Amniotic stem cell (primary cell): ENCODE measurements around the gene MAN2A1.
A peak's percentile ranks its signal among the peaks of the same experiment; 100 is the strongest.
"Not testable (repeated sequence)": the region's sequence is repeated elsewhere in the genome, so short reads cannot be mapped to it uniquely, and the experiment has no call there.

Experiments
- DNase-seq: peaks from one replicate; lab custom pipeline; 2025; lab: John Stamatoyannopoulos, UW

The MAN2A1 gene

GRCh38 chr5:109826426-109826825 is 136.7 kb downstream of the MAN2A1 start:
- no peak for DNase-seq

- no peak for DNase-seq
These were observed 139.6 kb downstream of the MAN2A1 start for GRCh38 chr5:109829331-109829730.

DNA sequence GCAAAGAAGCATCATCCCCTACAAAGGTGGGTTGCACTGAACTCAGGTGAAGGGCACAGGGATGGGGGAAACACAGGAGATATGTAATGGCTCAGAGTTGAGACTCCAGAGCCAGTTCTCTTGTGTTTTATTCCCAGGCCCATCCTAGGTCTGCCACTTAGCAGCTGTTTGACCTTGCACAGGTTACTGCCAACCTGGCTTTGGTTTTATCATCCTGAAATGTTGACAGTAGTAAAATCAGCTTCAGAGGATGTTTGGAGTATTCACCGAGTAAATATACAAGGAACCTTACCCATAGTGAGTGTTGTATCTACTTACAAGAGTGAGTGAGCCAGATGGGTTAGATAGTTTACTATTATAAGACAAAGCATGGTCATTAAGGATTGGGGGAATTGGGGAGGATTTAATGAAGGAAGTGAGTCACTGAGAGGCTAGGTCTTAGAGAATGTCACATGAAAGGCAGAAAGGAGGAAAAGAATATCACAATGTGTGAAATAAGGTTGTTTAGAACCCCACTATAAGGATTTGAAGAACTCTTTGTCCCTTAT is 141.3 kb downstream of the MAN2A1 start:
- no peak for DNase-seq

- DNase-seq = not testable (repeated sequence)
These were observed 142.8 kb downstream of the MAN2A1 start for GRCh38 chr5:109832207-109833188.

GRCh38 chr5:109833946-109834345 is 144.2 kb downstream of the MAN2A1 start:
- DNase-seq = no peak

GRCh38 chr5:109836280-109836679 is 146.6 kb downstream of the MAN2A1 start:
- no peak for DNase-seq

GRCh38 chr5:109837231-109837861 is 147.6 kb downstream of the MAN2A1 start:
- DNase-seq = no peak

GRCh38 chr5:109838157-109838556 is 148.4 kb downstream of the MAN2A1 start:
- DNase-seq = no peak

DNA sequence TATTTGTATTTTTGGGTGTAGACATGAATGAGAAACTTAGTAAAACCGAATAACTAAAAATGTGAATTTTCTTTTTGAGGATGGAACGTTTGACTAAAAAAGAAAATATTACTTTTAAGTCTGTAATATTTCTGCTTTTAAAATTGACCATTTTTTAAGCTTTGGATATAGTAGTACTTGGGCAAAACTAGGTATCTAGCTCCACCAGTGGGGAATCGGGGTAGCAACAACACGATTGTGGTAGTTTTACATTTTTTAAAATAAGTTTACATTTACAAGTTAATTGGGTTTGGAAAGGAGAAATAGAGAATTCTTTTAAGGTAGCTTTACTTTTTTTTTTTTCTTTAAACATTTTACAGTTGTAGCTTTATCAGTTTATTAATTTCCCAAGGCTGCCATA is 154.4 kb downstream of the MAN2A1 start:
- no peak for DNase-seq

GRCh38 chr5:109844695-109845094 is 155.0 kb downstream of the MAN2A1 start:
- no peak for DNase-seq

- DNase-seq = no peak
These were observed 158.4 kb downstream of the MAN2A1 start for GRCh38 chr5:109848130-109848529.

- no peak for DNase-seq
These were observed 159.9 kb downstream of the MAN2A1 start for GRCh38 chr5:109849478-109850088.

- DNase-seq = no peak
These were observed 162.8 kb downstream of the MAN2A1 start for GRCh38 chr5:109852371-109853155.

- DNase-seq = no peak
These were observed 163.7 kb downstream of the MAN2A1 start for GRCh38 chr5:109853377-109853776.

GRCh38 chr5:109855056-109855455 is 165.3 kb downstream of the MAN2A1 start:
- no peak for DNase-seq

DNA sequence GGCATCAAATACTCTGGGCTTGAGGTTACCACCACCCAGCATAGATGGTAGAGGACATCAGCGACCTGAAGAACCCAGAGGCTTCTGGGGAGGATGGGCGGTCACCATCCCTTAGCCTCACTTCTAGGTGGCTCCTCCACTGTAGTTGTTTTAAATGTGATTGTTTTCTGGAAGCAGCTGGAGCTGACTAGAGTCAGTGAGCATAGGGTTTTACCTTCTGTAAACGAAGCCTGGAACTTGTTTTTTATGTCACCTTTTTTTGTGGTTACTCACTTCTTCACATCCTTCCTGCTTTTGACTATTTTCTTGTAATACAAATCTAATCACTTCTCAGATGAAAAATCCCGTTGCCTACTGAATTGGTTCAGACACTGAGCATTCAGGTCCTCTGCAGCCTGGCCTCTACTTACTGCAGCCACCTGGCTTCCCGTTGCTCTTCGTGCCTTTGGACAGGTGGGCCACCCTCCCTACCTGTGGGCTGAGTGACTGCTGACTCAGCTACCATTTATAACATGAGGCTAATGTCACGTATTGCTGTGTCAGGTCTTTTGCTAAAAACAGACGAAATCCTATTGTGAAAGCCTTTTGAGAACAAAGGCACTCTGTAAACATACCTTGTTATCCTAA is 167.8 kb downstream of the MAN2A1 start:
- DNase-seq = no peak

- DNase-seq = no peak
These were observed 169.8 kb downstream of the MAN2A1 start for GRCh38 chr5:109859537-109859936.

DNA sequence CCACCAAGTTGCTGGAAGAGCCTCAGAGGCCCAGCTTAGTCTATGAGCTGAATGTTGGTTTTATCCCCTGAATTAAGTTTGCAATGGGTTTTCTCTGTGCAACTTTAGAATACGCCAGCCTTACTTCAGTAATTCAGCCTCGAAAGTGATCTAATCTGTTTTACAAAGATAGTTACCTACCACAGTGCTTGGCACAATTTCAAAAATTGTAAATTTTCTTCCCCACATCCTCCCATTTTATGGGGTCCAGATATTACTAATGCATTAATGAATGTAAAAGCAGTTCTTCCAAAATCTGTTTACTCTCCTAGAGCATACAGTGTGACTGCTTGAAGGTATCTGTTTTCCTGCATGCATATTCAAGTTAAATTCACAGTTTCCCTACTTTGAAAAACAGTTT is 172.6 kb downstream of the MAN2A1 start:
- no peak for DNase-seq

DNA sequence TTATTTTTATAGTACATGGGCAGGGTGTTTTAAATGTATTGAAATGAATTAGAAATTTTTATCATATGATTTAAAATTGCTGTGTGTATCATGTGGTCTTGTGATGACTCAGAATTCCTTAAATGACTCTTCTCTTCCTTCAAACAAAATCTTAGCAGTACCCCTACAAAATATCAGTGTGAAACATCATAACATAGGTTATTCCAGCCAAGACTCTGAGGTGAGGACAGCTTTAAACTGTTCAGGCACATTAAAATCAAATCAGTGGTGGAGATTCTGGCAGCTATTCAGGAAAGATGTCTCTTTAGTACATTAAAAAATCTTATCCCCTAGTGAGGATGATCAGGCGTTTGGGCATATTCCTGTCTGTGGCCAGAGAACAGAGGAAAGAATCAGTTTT is 174.0 kb downstream of the MAN2A1 start:
- DNase-seq = no peak

DNA sequence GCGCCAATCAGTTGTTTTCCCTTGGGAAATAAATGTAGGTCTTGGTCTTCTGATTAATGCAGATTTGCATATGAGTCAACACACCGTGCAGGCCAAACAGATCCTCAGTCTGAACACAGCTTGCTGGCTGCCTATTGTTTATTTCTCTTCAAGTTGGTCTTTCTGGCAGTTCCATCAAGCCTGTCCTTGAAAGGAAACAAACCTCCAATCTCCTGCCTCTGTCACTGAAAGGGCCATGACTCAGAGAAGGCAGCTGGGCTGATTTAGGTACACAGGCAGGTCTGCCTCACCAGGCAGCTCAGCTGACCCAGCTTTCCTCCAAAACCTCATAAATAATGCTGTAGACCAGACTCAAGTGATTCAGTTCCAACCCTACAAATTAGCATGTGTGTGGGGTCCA is 175.9 kb downstream of the MAN2A1 start:
- DNase-seq = peak; percentile 54

DNA sequence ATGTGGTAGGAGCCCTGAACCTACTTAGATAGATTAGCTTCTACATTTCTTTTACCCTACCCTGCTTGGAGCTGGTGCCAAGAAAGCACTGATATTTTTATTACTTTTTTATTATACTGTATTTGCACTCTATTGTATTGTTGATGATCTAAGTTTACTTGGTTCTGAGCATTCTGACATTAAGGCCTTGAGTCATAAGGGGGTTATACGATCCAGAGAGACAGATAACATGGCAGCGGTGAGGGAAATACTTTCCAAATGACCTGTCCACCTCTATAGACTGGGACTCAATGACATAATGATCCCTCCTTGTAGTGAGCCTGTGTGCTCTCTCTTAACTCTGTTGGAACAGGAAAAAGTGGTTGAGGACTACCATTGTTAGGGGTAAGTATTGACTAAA is 176.3 kb downstream of the MAN2A1 start:
- no peak for DNase-seq
